Memory B cell (primary cell): ENCODE measurements around the gene THAP4.

Experiments
- ATAC-seq: fragments of 150-1000 bp; cut with Tn5 transposase; 2 replicates; pipeline ENCODE4 v1.10.0; 2021; ENCODE audit warnings: low read depth, mild to moderate bottlenecking, moderate library complexity
- DNase-seq, 2 donors: peaks; one replicate each; pipeline ENCODE4 v3.0.0; 2022; ENCODE audit warnings: low spot score in 2 of 2
- H3K27ac Mint-ChIP-seq: one replicate; pipeline ENCODE4 v1.8.0; 2022; ENCODE audit warnings: mild to moderate bottlenecking, moderate library complexity, mixed read lengths
- H3K27me3 Mint-ChIP-seq: one replicate; pipeline ENCODE4 v1.8.0; 2022; ENCODE audit warnings: mixed read lengths
- H3K36me3 Mint-ChIP-seq: one replicate; pipeline ENCODE4 v1.8.0; 2022; ENCODE audit warnings: mild to moderate bottlenecking, mixed read lengths
- H3K4me1 Mint-ChIP-seq: one replicate; pipeline ENCODE4 v1.8.0; 2022; ENCODE audit warnings: mixed read lengths
- H3K4me3 Mint-ChIP-seq: one replicate; pipeline ENCODE4 v1.8.0; 2022; ENCODE audit warnings: mild to moderate bottlenecking, moderate library complexity, mixed read lengths
- H3K9me3 Mint-ChIP-seq: one replicate; pipeline ENCODE4 v1.8.0; 2022; ENCODE audit warnings: mixed read lengths

THAP4 gene

GRCh38 chr2:241638940-241639339 lies 2.0 kb upstream of the THAP4 start:
- Mint-ChIP-seq H3K27ac (no peak overlapping the region), H3K27me3 (no peaks in the 10 kb centered on the region), H3K4me3 (peak overlapping the region; percentile 98), H3K9me3 (no peaks in the 10 kb centered on the region), H3K4me1 (peaks cover 38% of the 10 kb centered on the region), H3K36me3 (peaks cover 12% of the 10 kb centered on the region)
- DNase-seq (no peak), ATAC-seq (no peak)

- H3K36me3 Mint-ChIP-seq = peaks cover 13% of the 10 kb centered on the region
- no peaks in the 10 kb centered on the region for H3K27me3 Mint-ChIP-seq
- DNase-seq = no peak
- H3K4me1 Mint-ChIP-seq = peaks cover 36% of the 10 kb centered on the region
- peak overlapping the region; percentile 98 for H3K4me3 Mint-ChIP-seq
- peak; percentile 37 for ATAC-seq
- peak overlapping the region; percentile 83 for H3K27ac Mint-ChIP-seq
- H3K9me3 Mint-ChIP-seq = no peaks in the 10 kb centered on the region
Measured at GRCh38 chr2:241637795-241638660, 1.1 kb upstream of the THAP4 start.

GRCh38 chr2:241636182-241637017 lies 558 bp downstream of the THAP4 start:
- H3K27me3 Mint-ChIP-seq = no peaks in the 10 kb centered on the region
- peak overlapping the region; percentile 14 for H3K27ac Mint-ChIP-seq
- ATAC-seq = peak; percentile 34
- peak in 1 of 2 donors; percentile 45 for DNase-seq
- no peaks in the 10 kb centered on the region for H3K9me3 Mint-ChIP-seq
- H3K4me3 Mint-ChIP-seq = peak overlapping the region; percentile 74
- peaks cover 18% of the 10 kb centered on the region for H3K36me3 Mint-ChIP-seq
- H3K4me1 Mint-ChIP-seq = peaks cover 30% of the 10 kb centered on the region

- peaks cover 18% of the 10 kb centered on the region for H3K36me3 Mint-ChIP-seq
- peak overlapping the region; percentile 74 for H3K4me3 Mint-ChIP-seq
- H3K4me1 Mint-ChIP-seq = peaks cover 27% of the 10 kb centered on the region
- H3K27ac Mint-ChIP-seq = peak overlapping the region; percentile 14
- no peaks in the 10 kb centered on the region for H3K9me3 Mint-ChIP-seq
- DNase-seq = no peak
- H3K27me3 Mint-ChIP-seq = no peaks in the 10 kb centered on the region
- ATAC-seq = no peak
Measured at GRCh38 chr2:241635756-241636155, 1.2 kb downstream of the THAP4 start.

- peaks cover 17% of the 10 kb centered on the region for H3K4me1 Mint-ChIP-seq
- no peak overlapping the region for H3K27ac Mint-ChIP-seq
- DNase-seq = no peak
- no peak overlapping the region for H3K4me3 Mint-ChIP-seq
- peaks cover 6% of the 10 kb centered on the region for H3K36me3 Mint-ChIP-seq
- no peak for ATAC-seq
- H3K9me3 Mint-ChIP-seq = no peaks in the 10 kb centered on the region
- no peaks in the 10 kb centered on the region for H3K27me3 Mint-ChIP-seq
Measured at GRCh38 chr2:241633561-241633960, 3.4 kb downstream of the THAP4 start.

- H3K27ac Mint-ChIP-seq = no peak overlapping the region
- H3K4me1 Mint-ChIP-seq = peaks cover 19% of the 10 kb centered on the region
- H3K27me3 Mint-ChIP-seq = no peaks in the 10 kb centered on the region
- H3K9me3 Mint-ChIP-seq = no peaks in the 10 kb centered on the region
- ATAC-seq (no peak), DNase-seq (no peak)
- H3K36me3 Mint-ChIP-seq = peaks cover 14% of the 10 kb centered on the region
- no peak overlapping the region for H3K4me3 Mint-ChIP-seq
Measured at GRCh38 chr2:241632478-241633325, 4.3 kb downstream of the THAP4 start.

GRCh38 chr2:241629762-241630435 lies 7.1 kb downstream of the THAP4 start:
- peaks cover 14% of the 10 kb centered on the region for H3K36me3 Mint-ChIP-seq
- no peaks in the 10 kb centered on the region for H3K27me3 Mint-ChIP-seq
- peaks cover 14% of the 10 kb centered on the region for H3K4me1 Mint-ChIP-seq
- H3K27ac Mint-ChIP-seq = no peak overlapping the region
- no peak for ATAC-seq
- DNase-seq = no peak
- no peaks in the 10 kb centered on the region for H3K9me3 Mint-ChIP-seq
- H3K4me3 Mint-ChIP-seq = no peak overlapping the region

GRCh38 chr2:241627675-241628074 lies 9.3 kb downstream of the THAP4 start:
- no peak for ATAC-seq
- Mint-ChIP-seq H3K4me1 (peaks cover 14% of the 10 kb centered on the region), H3K36me3 (peaks cover 10% of the 10 kb centered on the region), H3K27me3 (no peaks in the 10 kb centered on the region), H3K27ac (no peak overlapping the region), H3K9me3 (no peaks in the 10 kb centered on the region), H3K4me3 (no peak overlapping the region)
- no peak for DNase-seq

GRCh38 chr2:241620419-241620769 lies 16.6 kb downstream of the THAP4 start:
- no peaks in the 10 kb centered on the region for H3K27me3 Mint-ChIP-seq
- ATAC-seq (no peak), DNase-seq (no peak)
- peaks cover 15% of the 10 kb centered on the region for H3K36me3 Mint-ChIP-seq
- H3K4me1 Mint-ChIP-seq = peaks cover 26% of the 10 kb centered on the region
- H3K9me3 Mint-ChIP-seq = peaks cover 2% of the 10 kb centered on the region
- H3K4me3 Mint-ChIP-seq = no peak overlapping the region
- H3K27ac Mint-ChIP-seq = peak overlapping the region; percentile 28

- H3K9me3 Mint-ChIP-seq = peaks cover 2% of the 10 kb centered on the region
- ATAC-seq (no peak), DNase-seq (no peak)
- peaks cover 15% of the 10 kb centered on the region for H3K36me3 Mint-ChIP-seq
- peaks cover 26% of the 10 kb centered on the region for H3K4me1 Mint-ChIP-seq
- H3K4me3 Mint-ChIP-seq = no peak overlapping the region
- H3K27me3 Mint-ChIP-seq = no peaks in the 10 kb centered on the region
- H3K27ac Mint-ChIP-seq = peak overlapping the region; percentile 83
Measured at GRCh38 chr2:241619597-241620418, 17.1 kb downstream of the THAP4 start.

GRCh38 chr2:241618829-241619228 lies 18.1 kb downstream of the THAP4 start:
- no peak overlapping the region for H3K4me3 Mint-ChIP-seq
- H3K4me1 Mint-ChIP-seq = peaks cover 26% of the 10 kb centered on the region
- DNase-seq (no peak), ATAC-seq (no peak)
- H3K9me3 Mint-ChIP-seq = peaks cover 2% of the 10 kb centered on the region
- no peak overlapping the region for H3K27ac Mint-ChIP-seq
- H3K27me3 Mint-ChIP-seq = no peaks in the 10 kb centered on the region
- H3K36me3 Mint-ChIP-seq = peaks cover 15% of the 10 kb centered on the region

GRCh38 chr2:241618296-241618805 lies 18.6 kb downstream of the THAP4 start:
- Mint-ChIP-seq H3K4me3 (peak overlapping the region; percentile 14), H3K27me3 (no peaks in the 10 kb centered on the region), H3K4me1 (peaks cover 26% of the 10 kb centered on the region), H3K27ac (peak overlapping the region; percentile 39), H3K36me3 (peaks cover 15% of the 10 kb centered on the region), H3K9me3 (peaks cover 2% of the 10 kb centered on the region)
- ATAC-seq = no peak
- no peak for DNase-seq
